ENCODE measurements around the gene RAB35. TPM values are rescaled to one million over a fixed set of nuclear protein-coding genes. Genes with fewer than 3 reads are reported as not detected.

Gene RAB35
- polyA plus RNA-seq, 1 of the 3 experiments (the other 2 are of a cell fraction): 41.8 TPM

- POLR2A ChIA-PET: no interaction called here
- Histone ChIP-seq H3K4me3 (ENCODE audit: low read depth in 2 of 2, low read length in 1 of 2) (no peak overlapping the region), H3K36me3 (replicated peaks in 1 of 2; ENCODE audit: control insufficient read depth in 1 of 2, insufficient read depth in 2 of 2, low read length in 1 of 2) (no peaks in the 10 kb centered on the region), H3F3A (replicated peaks; ENCODE audit: insufficient read depth) (no peaks in the 10 kb centered on the region), H3K9me2 (no peaks in the 10 kb centered on the region), H3K4me2 (no peak overlapping the region), H3K9ac (no peak overlapping the region), H3K27ac (ENCODE audit: low read depth in 2 of 2, low read length in 1 of 2) (no peak overlapping the region), H4K20me1 (ENCODE audit: insufficient read depth) (no peaks in the 10 kb centered on the region), H3K4me1 (ENCODE audit: control insufficient read depth in 1 of 2, insufficient read depth in 2 of 2, low read depth in 1 of 2, low read length in 1 of 2) (no peaks in the 10 kb centered on the region), H3K27me3 (ENCODE audit: insufficient read depth) (no peaks in the 10 kb centered on the region), H2AFZ (ENCODE audit: low read depth) (no peak overlapping the region), H3K9me3 (no peaks in the 10 kb centered on the region), H3K79me2 (ENCODE audit: insufficient read depth) (no peaks in the 10 kb centered on the region)
- WGBS (ENCODE audit: low lambda C conversion rate): 64% methylated on average over 1 of the region's 5 CpGs
- CTCF ChIA-PET: interaction anchor here (0.8 kb wide), 1 partner anchor 16 kb away, joined by 3 read pairs; no protein-coding TSS in a partner anchor
- TF ChIP-seq, protein P1, sequence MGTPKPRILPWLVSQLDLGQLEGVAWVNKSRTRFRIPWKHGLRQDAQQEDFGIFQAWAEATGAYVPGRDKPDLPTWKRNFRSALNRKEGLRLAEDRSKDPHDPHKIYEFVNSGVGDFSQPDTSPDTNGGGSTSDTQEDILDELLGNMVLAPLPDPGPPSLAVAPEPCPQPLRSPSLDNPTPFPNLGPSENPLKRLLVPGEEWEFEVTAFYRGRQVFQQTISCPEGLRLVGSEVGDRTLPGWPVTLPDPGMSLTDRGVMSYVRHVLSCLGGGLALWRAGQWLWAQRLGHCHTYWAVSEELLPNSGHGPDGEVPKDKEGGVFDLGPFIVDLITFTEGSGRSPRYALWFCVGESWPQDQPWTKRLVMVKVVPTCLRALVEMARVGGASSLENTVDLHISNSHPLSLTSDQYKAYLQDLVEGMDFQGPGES (IDR thresholded peaks at IDR 0.05; ENCODE audit: low read depth, low read length): no peak
- TF ChIP-seq SIN3A (IDR thresholded peaks at IDR 0.05; ENCODE audit: borderline replicate concordance, low read depth, low read length) (no peak), CTCF (IDR thresholded peaks at IDR 0.05) (no peak), RFX5 (IDR thresholded peaks at IDR 0.05; ENCODE audit: low read length) (no peak), RCOR1 (IDR thresholded peaks at IDR 0.05; ENCODE audit: low read length) (no peak), RXRA (IDR thresholded peaks at IDR 0.05; ENCODE audit: borderline replicate concordance, low read depth) (no peak), POLR2AphosphoS5 (IDR thresholded peaks at IDR 0.05; ENCODE audit: low read depth, low read length) (no peak), REST (IDR thresholded peaks at IDR 0.05; ENCODE audit: low read depth, low read length) (no peak), MXI1 (IDR thresholded peaks at IDR 0.05; ENCODE audit: low read depth, low read length) (no peak), RAD21 (IDR thresholded peaks at IDR 0.05; ENCODE audit: low read length) (no peak), USF1 (IDR thresholded peaks at IDR 0.05; ENCODE audit: borderline replicate concordance, low read depth) (no peak), CHD2 (IDR thresholded peaks at IDR 0.05; ENCODE audit: low read length, partially characterized antibody) (no peak)
- DNase-seq: no peak
Measured at GRCh38 chr12:120056739-120057138, 59.8 kb downstream of the RAB35 start.

Measured in SK-N-SH (cell line).